ENCODE results near the gene BABAM1.

The BABAM1 gene

GRCh38 chr19:17325133-17325532, 57.9 kb downstream of the BABAM1 start:
- DNase-seq: no peak

- DNase-seq: no peak
Measured at GRCh38 chr19:17325881-17326594, 58.8 kb downstream of the BABAM1 start.

GRCh38 chr19:17326595-17326966, 59.3 kb downstream of the BABAM1 start:
- no peak for DNase-seq

- no peak for DNase-seq
Measured at GRCh38 chr19:17327068-17327653, 59.9 kb downstream of the BABAM1 start.

- peak; percentile 70 for DNase-seq
Measured at GRCh38 chr19:17327654-17328516, 60.6 kb downstream of the BABAM1 start.

Data from activated T-cell treated with anti-CD3 and anti-CD28 coated beads, Interleukin-2, amount 50 U/mL, for 1 hour (primary cell).